Neutrophil (primary cell): ENCODE results near the gene C12orf42.

ENCODE experiments used
- H3K27ac ChIP-seq: fragments of 200-600 bp; sonication (generic); 2 replicates; pipeline ENCODE4 v1.5.1; 2016; ENCODE audit warnings: mild to moderate bottlenecking, moderate library complexity
- H3K27me3 ChIP-seq: fragments of 200-600 bp; sonication (generic); 2 replicates; pipeline ENCODE4 v1.6.0; 2016; ENCODE audit warnings: mild to moderate bottlenecking
- H3K36me3 ChIP-seq: fragments of 200-600 bp; sonication (generic); 2 replicates; pipeline ENCODE4 v1.5.1; 2017
- H3K4me1 ChIP-seq, 2 experiments: fragments of 200-600 bp in 1 of 2; sonication (generic) in 1 of 2; 1 replicate in 1 of 2; 2 replicates in 1 of 2; pipeline versions ENCODE4 v1.5.1 to v1.6.1; 2013 to 2016; ENCODE audit warnings: low read depth in 1 of 2, low read length in 1 of 2, mild to moderate bottlenecking in 1 of 2, moderate library complexity in 1 of 2; ENCODE audit not compliant: control insufficient read depth in 1 of 2, insufficient read depth in 1 of 2
- H3K4me3 ChIP-seq, 2 experiments: fragments of 200-600 bp in 1 of 2; sonication (generic) in 1 of 2; 1 replicate in 1 of 2; 2 replicates in 1 of 2; pipeline ENCODE4 v1.5.1; 2013 to 2016; ENCODE audit warnings: low read depth in 1 of 2, low read length in 1 of 2, mild to moderate bottlenecking in 1 of 2, moderate library complexity in 1 of 2
- H3K9me3 ChIP-seq: fragments of 200-600 bp; sonication (generic); 2 replicates; pipeline ENCODE4 v1.5.1; 2016
- TF ChIP-seq, protein P1 (sequence below): fragments of 200-600 bp; sonication (generic); IDR thresholded peaks from 2 replicates; pipeline ENCODE4 v1.5.1; 2016; ENCODE audit warnings: antibody characterized with exemption

C12orf42 gene

GRCh38 chr12:103470664-103471063, 25.1 kb downstream of the C12orf42 start:
- Histone ChIP-seq H3K27me3 (no peaks in the 10 kb centered on the region), H3K27ac (no peak overlapping the region), H3K9me3 (no peaks in the 10 kb centered on the region), H3K4me3 (no peak overlapping the region), H3K36me3 (no peaks in the 10 kb centered on the region), H3K4me1 (no peaks in the 10 kb centered on the region)
- TF ChIP-seq, protein P1, sequence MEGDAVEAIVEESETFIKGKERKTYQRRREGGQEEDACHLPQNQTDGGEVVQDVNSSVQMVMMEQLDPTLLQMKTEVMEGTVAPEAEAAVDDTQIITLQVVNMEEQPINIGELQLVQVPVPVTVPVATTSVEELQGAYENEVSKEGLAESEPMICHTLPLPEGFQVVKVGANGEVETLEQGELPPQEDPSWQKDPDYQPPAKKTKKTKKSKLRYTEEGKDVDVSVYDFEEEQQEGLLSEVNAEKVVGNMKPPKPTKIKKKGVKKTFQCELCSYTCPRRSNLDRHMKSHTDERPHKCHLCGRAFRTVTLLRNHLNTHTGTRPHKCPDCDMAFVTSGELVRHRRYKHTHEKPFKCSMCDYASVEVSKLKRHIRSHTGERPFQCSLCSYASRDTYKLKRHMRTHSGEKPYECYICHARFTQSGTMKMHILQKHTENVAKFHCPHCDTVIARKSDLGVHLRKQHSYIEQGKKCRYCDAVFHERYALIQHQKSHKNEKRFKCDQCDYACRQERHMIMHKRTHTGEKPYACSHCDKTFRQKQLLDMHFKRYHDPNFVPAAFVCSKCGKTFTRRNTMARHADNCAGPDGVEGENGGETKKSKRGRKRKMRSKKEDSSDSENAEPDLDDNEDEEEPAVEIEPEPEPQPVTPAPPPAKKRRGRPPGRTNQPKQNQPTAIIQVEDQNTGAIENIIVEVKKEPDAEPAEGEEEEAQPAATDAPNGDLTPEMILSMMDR = no peak

DNA sequence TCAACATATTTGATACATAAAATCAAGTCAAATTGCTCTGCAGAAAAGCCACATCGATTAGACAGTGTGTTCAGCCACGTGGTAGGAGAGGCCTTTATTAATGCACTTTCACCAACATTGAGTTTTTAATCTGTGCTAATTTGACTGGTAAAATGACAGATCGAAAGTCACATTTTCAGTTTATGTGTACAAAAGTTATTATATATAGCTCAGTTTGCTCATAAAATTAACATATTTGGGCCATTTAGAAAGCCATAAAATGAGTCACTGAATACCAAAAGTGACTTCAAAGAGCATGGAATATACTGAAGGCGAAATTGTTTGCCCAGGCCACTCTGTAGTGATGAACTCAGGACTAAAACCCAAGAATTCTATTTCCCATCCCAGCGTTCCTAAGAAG, 26.0 kb downstream of the C12orf42 start:
- H3K27me3 ChIP-seq = no peaks in the 10 kb centered on the region
- no peak overlapping the region for H3K27ac ChIP-seq
- no peak overlapping the region for H3K4me3 ChIP-seq
- H3K9me3 ChIP-seq = no peaks in the 10 kb centered on the region
- no peaks in the 10 kb centered on the region for H3K36me3 ChIP-seq
- no peaks in the 10 kb centered on the region for H3K4me1 ChIP-seq
- TF ChIP-seq, protein P1 = no peak

GRCh38 chr12:103468837-103469236, 26.9 kb downstream of the C12orf42 start:
- Histone ChIP-seq H3K27ac (no peak overlapping the region), H3K9me3 (no peaks in the 10 kb centered on the region), H3K27me3 (no peaks in the 10 kb centered on the region), H3K4me3 (no peak overlapping the region), H3K36me3 (no peaks in the 10 kb centered on the region), H3K4me1 (no peaks in the 10 kb centered on the region)
- TF ChIP-seq, protein P1 = no peak

GRCh38 chr12:103462675-103463074, 33.1 kb downstream of the C12orf42 start:
- TF ChIP-seq, protein P1 = no peak
- Histone ChIP-seq H3K4me1 (no peaks in the 10 kb centered on the region), H3K27me3 (no peaks in the 10 kb centered on the region), H3K4me3 (no peak overlapping the region), H3K27ac (no peak overlapping the region), H3K36me3 (no peaks in the 10 kb centered on the region), H3K9me3 (no peaks in the 10 kb centered on the region)

DNA sequence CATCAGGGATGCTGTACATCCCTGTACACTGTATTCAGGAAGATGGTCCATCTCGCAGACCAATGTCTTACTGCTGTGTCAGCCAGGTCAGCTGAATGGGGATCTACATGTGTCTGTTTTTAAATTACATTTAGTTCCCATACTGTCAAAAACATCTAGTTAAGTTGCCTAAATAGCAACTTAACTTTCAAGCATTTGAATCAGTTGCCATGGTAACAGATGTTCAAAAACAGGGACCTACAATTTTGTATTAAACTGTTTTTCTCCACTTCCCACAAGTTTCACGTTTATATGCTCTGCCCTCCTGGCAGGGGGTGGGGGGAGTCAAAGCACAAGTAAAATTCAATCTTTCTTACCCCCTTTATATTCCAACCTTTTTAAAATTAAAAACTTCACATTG, 38.3 kb downstream of the C12orf42 start:
- no peaks in the 10 kb centered on the region for H3K27me3 ChIP-seq
- no peaks in the 10 kb centered on the region for H3K9me3 ChIP-seq
- H3K36me3 ChIP-seq = no peaks in the 10 kb centered on the region
- H3K27ac ChIP-seq = no peak overlapping the region
- TF ChIP-seq, protein P1 = no peak
- no peaks in the 10 kb centered on the region for H3K4me1 ChIP-seq
- H3K4me3 ChIP-seq = no peak overlapping the region

- H3K4me1 ChIP-seq = no peaks in the 10 kb centered on the region
- TF ChIP-seq, protein P1 = no peak
Observed at GRCh38 chr12:103456006-103456405, 39.8 kb downstream of the C12orf42 start.

More at GRCh38 chr12:103456006-103456405, 39.8 kb downstream of the C12orf42 start:
- Histone ChIP-seq H3K27me3 (no peaks in the 10 kb centered on the region), H3K36me3 (no peaks in the 10 kb centered on the region), H3K9me3 (no peaks in the 10 kb centered on the region), H3K4me3 (no peak overlapping the region), H3K27ac (no peak overlapping the region)
